HepG2 (cell line): ENCODE measurements around the gene CHST11. TPM values are rescaled to one million over a fixed set of nuclear protein-coding genes. Genes with fewer than 3 reads are reported as not detected.

Experiments used
- ATAC-seq: fragments of 200-7000 bp; cut with Tn5 transposase; 3 replicates; pipeline ENCODE4 v1.9.1; 2020; ENCODE audit warnings: mild to moderate bottlenecking, moderate library complexity
- BruUV-seq: library from RNA; stranded (reverse); fragments of 400-500 nt; replicated peaks from 2 replicates; lab custom pipeline; 2021; lab: Mats Ljungman, UMichigan
- CTCF ChIA-PET: fragments of 300-600 bp; formaldehyde crosslinking; extraction: SDS; loops from one replicate; lab custom pipeline; 2021; ENCODE audit warnings: low total read pairs, inconsistent platforms, low intra/inter-chr PET ratio; lab: Yijun Ruan, JAX
- POLR2A ChIA-PET: fragments of 350-600 bp; sonication (Branson Sonifier 250); formaldehyde crosslinking; loops from one replicate; lab custom pipeline; 2020; ENCODE audit warnings: antibody characterized with exemption, inconsistent platforms; lab: Yijun Ruan, JAX
- DNase-seq: peaks from one replicate; pipeline ENCODE4 v3.0.0-alpha.2; 2015; ENCODE audit warnings: low spot score
- FAIRE-seq: peaks from 3 replicates; lab custom pipeline; 2011; peaks lifted over from hg19 to GRCh38; lab: Jason Lieb, UNC
- H2AFZ ChIP-seq: one replicate; pipeline ENCODE4 v1.6.1; 2011; ENCODE audit warnings: low read length, inconsistent platforms
- H3K27ac ChIP-seq: fragments of 300-600 bp; 3 replicates; pipeline ENCODE4 v1.8.0; 2011; ENCODE audit warnings: mixed run types, mild to moderate bottlenecking, mixed read lengths, low read length, inconsistent platforms; ENCODE audit not compliant: insufficient read depth; ENCODE audit errors: extremely low read length
- H3K27me3 ChIP-seq, 2 experiments: fragments of 200-600 bp in 1 of 2; 2 replicates in 1 of 2; 3 replicates in 1 of 2; pipeline versions ENCODE4 v1.6.0 to v1.8.0; 2011; ENCODE audit warnings: low read length in 2 of 2, mild to moderate bottlenecking in 2 of 2, moderate library complexity in 2 of 2, inconsistent platforms in 1 of 2; ENCODE audit not compliant: insufficient read depth in 2 of 2, control insufficient read depth in 1 of 2
- H3K36me3 ChIP-seq, 2 experiments: fragments of 200-600 bp in 1 of 2; replicated peaks in 1 of 2; 2 replicates in 1 of 2; 3 replicates in 1 of 2; pipeline versions ENCODE4 v1.5.1 to v1.8.0; 2011; ENCODE audit warnings: low read length in 2 of 2, inconsistent platforms in 1 of 2; ENCODE audit not compliant: insufficient read depth in 2 of 2, control insufficient read depth in 1 of 2
- H3K4me1 ChIP-seq: 2 replicates; pipeline ENCODE4 v1.5.1; 2012; ENCODE audit warnings: low read length, inconsistent platforms; ENCODE audit not compliant: insufficient read depth
- H3K4me2 ChIP-seq: 2 replicates; pipeline ENCODE4 v1.6.0; 2011; ENCODE audit warnings: low read depth, low read length, inconsistent platforms
- H3K4me3 ChIP-seq, 3 experiments: fragments of 200-600 bp in 1 of 3; sonication (generic), shearing (Covaris generic) in 1 of 3; replicated peaks in 1 of 3; 2 replicates each; pipeline ENCODE4 v1.5.1; 2011 to 2016; ENCODE audit warnings: low read length in 3 of 3, inconsistent platforms in 2 of 3, low read depth in 2 of 3, mild to moderate bottlenecking in 2 of 3, control low read depth in 1 of 3, mixed read lengths in 1 of 3; ENCODE audit not compliant: insufficient read depth in 1 of 3
- H3K79me2 ChIP-seq: one replicate; pipeline ENCODE4 v1.6.1; 2011; ENCODE audit warnings: low read length, inconsistent platforms; ENCODE audit not compliant: insufficient read depth
- H3K9ac ChIP-seq: 2 replicates; pipeline ENCODE4 v1.6.0; 2011; ENCODE audit warnings: mild to moderate bottlenecking, low read depth, low read length, inconsistent platforms; ENCODE audit not compliant: insufficient read depth
- H3K9me3 ChIP-seq: 2 replicates; pipeline ENCODE4 v1.5.1; 2012; ENCODE audit warnings: mild to moderate bottlenecking, low read length
- H4K20me1 ChIP-seq: 2 replicates; pipeline ENCODE4 v1.6.0; 2011; ENCODE audit warnings: inconsistent platforms, mild to moderate bottlenecking, low read length, moderate library complexity; ENCODE audit not compliant: insufficient read depth
- HOXA5 ChIP-seq: sonication (generic); formaldehyde crosslinking; IDR thresholded peaks from 2 replicates; pipeline ENCODE4 v1.4.0; 2020; ENCODE audit warnings: missing genetic modification reagents
- RBAK ChIP-seq: sonication (generic); formaldehyde crosslinking; IDR thresholded peaks from 2 replicates; pipeline ENCODE4 v1.5.1; 2020; ENCODE audit warnings: mild to moderate bottlenecking, missing genetic modification reagents
- SMARCC2 ChIP-seq: fragments of 450-650 bp; IDR thresholded peaks from 2 replicates; pipeline ENCODE4 v1.6.1; 2017; ENCODE audit warnings: antibody characterized with exemption, mild to moderate bottlenecking
- SRSF9 ChIP-seq: fragments of 200-400 bp; formaldehyde crosslinking; IDR thresholded peaks from 2 replicates; pipeline ENCODE4 v1.6.1; 2018; ENCODE audit warnings: borderline replicate concordance, mild to moderate bottlenecking, low read depth, low read length; ENCODE audit not compliant: insufficient read depth, poor library complexity, severe bottlenecking
- ZBTB38 ChIP-seq: sonication (generic); formaldehyde crosslinking; IDR thresholded peaks from 2 replicates; pipeline ENCODE4 v1.5.1; 2020; ENCODE audit warnings: mild to moderate bottlenecking, missing genetic modification reagents
- ZNF816 ChIP-seq: sonication (generic); formaldehyde crosslinking; IDR thresholded peaks from 2 replicates; pipeline ENCODE4 v1.8.0; 2022; ENCODE audit warnings: missing genetic modification reagents, mild to moderate bottlenecking, borderline replicate concordance
- WGBS: methylation state at CpG from one replicate; pipeline ENCODE4 v1.1.6; 2017; ENCODE audit warnings: low lambda C conversion rate; 5-methylcytosine and 5-hydroxymethylcytosine counted together
- in situ Hi-C: cut with HindIII; loops from 2 replicates; pipeline ENCODE4 v1.10.0; 2017; ENCODE audit warnings: low pct_unique_long_range_greater_than_20kb; ENCODE audit not compliant: extremely low pct_ligation_motif_present
- intact Hi-C: fragments of 100-400 bp; cut with micrococcal nuclease; formaldehyde crosslinking; loops from one replicate; pipeline ENCODE4 v1.10.0; 2022; ENCODE audit not compliant: unreplicated experiment
- polyA plus RNA-seq, 8 experiments: library from polyadenylated mRNA; depleted of rRNA in 3 of 8; stranded (reverse) in 7 of 8; unstranded in 1 of 8; fragments of >200 nt; fragmentation: Illumina TruSeq in 4 of 8; extraction: Trizol in 4 of 8; gene quantifications; 2 replicates each; pipeline versions ENCODE4 v1.2.1 to v1.2.3, GENCODE V29; 2011 to 2016; ENCODE audit warnings: low read depth in 4 of 8, missing spikeins in 1 of 8, mixed read lengths in 1 of 8; ENCODE audit not compliant: insufficient read depth in 1 of 8
- total RNA-seq, 5 experiments: library from RNA; depleted of rRNA; stranded (reverse); fragments of >200 nt; fragmentation: Illumina TruSeq; extraction: Trizol; gene quantifications; 2 replicates each; pipeline ENCODE4 v1.2.3, GENCODE V29; 2016; ENCODE audit warnings: low read depth in 1 of 5

CHST11 gene
- total and polyA plus RNA-seq, 2 of the 13 experiments (the other 11 are each of a cell fraction or from before 2014, with no cell fraction given) = 0.15 TPM; not detected in 1

DNA sequence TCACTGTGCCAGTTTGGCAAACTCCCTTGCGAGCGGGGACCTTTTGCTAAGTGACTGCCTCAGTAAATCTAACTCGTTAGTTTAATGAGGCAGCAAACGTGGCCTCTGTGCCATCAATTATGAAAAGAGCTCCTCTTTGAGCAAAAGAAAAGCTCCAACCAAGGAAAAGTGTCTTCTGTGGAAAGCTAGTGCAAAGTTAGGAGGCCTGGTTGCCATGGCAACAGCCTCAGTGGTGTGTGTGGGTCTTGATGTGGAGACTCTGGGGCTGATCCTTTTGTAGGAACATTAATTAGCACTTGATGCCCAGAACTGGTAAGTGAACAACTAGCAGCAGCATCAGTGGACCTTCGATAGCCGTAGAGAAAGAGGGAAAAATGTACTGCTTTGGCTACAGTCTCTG is 145.7 kb downstream of the CHST11 start:
- Histone ChIP-seq H3K36me3 (no peaks in the 10 kb centered on the region), H2AFZ (no peak overlapping the region), H3K79me2 (no peaks in the 10 kb centered on the region), H3K4me1 (no peaks in the 10 kb centered on the region), H3K27ac (no peak overlapping the region), H3K4me3 (no peak overlapping the region), H3K27me3 (no peaks in the 10 kb centered on the region; a peak in 1 of 5 replicates), H3K4me2 (no peak overlapping the region), H4K20me1 (no peaks in the 10 kb centered on the region), H3K9ac (no peak overlapping the region), H3K9me3 (no peaks in the 10 kb centered on the region)
- DNase-seq (no peak), ATAC-seq (no peak), FAIRE-seq (no peak)
- whole genome bisulfite sequencing = 43% methylated on average over 6 of the region's 6 CpGs
- CTCF ChIA-PET = no interaction called here
- TF ChIP-seq ZNF816 (CRISPR knock-in tag) (no peak), SMARCC2 (no peak), ZBTB38 (CRISPR knock-in tag) (no peak)
- POLR2A ChIA-PET = no interaction called here
- in situ Hi-C loops = no loop called here
- BruUV-seq = no TSS peak
- intact Hi-C loops = no loop called here

DNA sequence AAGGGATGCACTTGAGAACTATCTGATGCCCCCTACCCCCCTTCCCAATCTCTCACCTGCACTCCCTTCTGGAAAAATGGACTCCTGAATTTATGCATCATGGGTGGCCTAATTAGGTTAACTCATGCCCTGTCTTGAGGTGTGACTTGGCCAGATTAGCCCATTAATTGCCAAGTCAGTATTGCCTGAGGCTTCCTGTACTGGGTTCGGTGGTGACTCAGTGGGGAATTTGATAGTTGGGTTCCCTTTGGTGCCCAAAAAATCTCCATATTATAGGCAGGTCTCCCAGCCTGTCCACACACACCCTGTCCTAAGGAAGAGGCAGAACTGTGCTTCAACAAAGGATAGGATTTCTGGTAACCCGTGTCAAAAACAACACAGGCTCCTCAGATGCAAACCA is 146.1 kb downstream of the CHST11 start:
- Histone ChIP-seq H3K9ac (no peak overlapping the region), H3K4me1 (no peaks in the 10 kb centered on the region), H4K20me1 (no peaks in the 10 kb centered on the region), H3K36me3 (no peaks in the 10 kb centered on the region), H3K4me3 (no peak overlapping the region), H3K9me3 (no peaks in the 10 kb centered on the region), H3K27ac (no peak overlapping the region), H3K79me2 (no peaks in the 10 kb centered on the region), H2AFZ (no peak overlapping the region), H3K4me2 (no peak overlapping the region), H3K27me3 (no peaks in the 10 kb centered on the region; a peak in 1 of 5 replicates)
- ATAC-seq = no peak
- 0% methylated on average over 2 of the region's 2 CpGs for WGBS
- no peak for FAIRE-seq
- DNase-seq = no peak
- TF ChIP-seq RBAK (CRISPR knock-in tag) = no peak
- TF ChIP-seq SRSF9 = no peak
- TF ChIP-seq HOXA5 (CRISPR knock-in tag) = no peak
- in situ Hi-C loops (no loop called here), intact Hi-C loops (no loop called here)
- ChIA-PET CTCF (no interaction called here), POLR2A (no interaction called here)
- BruUV-seq = no TSS peak
